Activated naive CD4-positive, alpha-beta T cell treated with anti-CD3 and anti-CD28 coated beads, Interleukin-2, amount 50 U/mL, for 24 hours (primary cell): ENCODE results near the gene URAD.

ENCODE experiments used
- H3K27ac Mint-ChIP-seq: one replicate; pipeline ENCODE4 v1.8.0; 2021; ENCODE audit warnings: mild to moderate bottlenecking, mixed read lengths
- H3K27me3 Mint-ChIP-seq: one replicate; pipeline ENCODE4 v1.8.0; 2021; ENCODE audit warnings: mixed read lengths
- H3K36me3 Mint-ChIP-seq: one replicate; pipeline ENCODE4 v1.8.0; 2021; ENCODE audit warnings: mixed read lengths
- H3K4me1 Mint-ChIP-seq: one replicate; pipeline ENCODE4 v1.8.0; 2021; ENCODE audit warnings: mixed read lengths
- H3K4me3 Mint-ChIP-seq: one replicate; pipeline ENCODE4 v1.8.0; 2021; ENCODE audit warnings: mild to moderate bottlenecking, mixed read lengths
- H3K9me3 Mint-ChIP-seq: one replicate; pipeline ENCODE4 v1.8.0; 2021; ENCODE audit warnings: mixed read lengths

Gene URAD

DNA sequence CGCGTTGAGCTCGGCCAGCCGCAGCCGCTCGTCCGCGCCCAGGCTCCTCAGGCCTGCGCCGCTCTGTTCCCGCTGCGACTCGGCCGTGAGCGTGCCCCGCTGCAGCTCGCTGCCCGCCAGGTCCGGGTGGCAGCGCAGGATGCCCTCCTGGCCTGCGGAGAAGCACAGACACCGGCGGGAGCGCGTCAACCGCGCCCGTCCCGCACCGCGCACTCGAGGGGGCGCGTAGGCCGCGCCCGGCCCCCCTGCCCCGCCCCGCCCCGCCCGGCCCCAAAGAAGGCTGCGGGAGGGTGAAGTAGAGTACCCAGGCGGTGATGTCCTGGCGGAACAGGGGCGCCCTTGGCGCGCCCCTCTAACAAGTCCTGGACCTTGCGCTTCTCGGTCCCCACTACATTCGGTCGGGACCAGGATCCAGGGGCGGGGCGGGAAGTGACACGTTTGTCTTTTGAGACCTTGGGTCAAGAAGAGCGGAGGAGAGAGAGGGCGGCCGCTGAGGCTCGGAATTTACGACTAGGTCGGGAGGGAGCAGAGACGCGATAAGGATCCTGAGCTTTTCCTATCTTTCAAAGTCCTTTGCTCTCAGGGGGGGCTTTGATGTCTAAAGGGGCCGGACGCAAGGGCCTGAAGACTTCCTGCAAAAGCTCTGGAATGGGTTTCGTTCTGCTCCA is 10.1 kb downstream of the URAD start:
- no peak overlapping the region for H3K27ac Mint-ChIP-seq
- no peak overlapping the region for H3K4me3 Mint-ChIP-seq
- peaks cover 32% of the 10 kb centered on the region for H3K4me1 Mint-ChIP-seq
- no peaks in the 10 kb centered on the region for H3K36me3 Mint-ChIP-seq
- no peaks in the 10 kb centered on the region for H3K9me3 Mint-ChIP-seq
- peaks cover 59% of the 10 kb centered on the region for H3K27me3 Mint-ChIP-seq

- Mint-ChIP-seq H3K4me1 (peaks cover 32% of the 10 kb centered on the region), H3K27ac (peak overlapping the region; percentile 86), H3K27me3 (peaks cover 58% of the 10 kb centered on the region), H3K4me3 (peak overlapping the region; percentile 42), H3K9me3 (no peaks in the 10 kb centered on the region), H3K36me3 (no peaks in the 10 kb centered on the region)
These were observed 10.8 kb downstream of the URAD start for GRCh38 chr13:27977476-27978300.

DNA sequence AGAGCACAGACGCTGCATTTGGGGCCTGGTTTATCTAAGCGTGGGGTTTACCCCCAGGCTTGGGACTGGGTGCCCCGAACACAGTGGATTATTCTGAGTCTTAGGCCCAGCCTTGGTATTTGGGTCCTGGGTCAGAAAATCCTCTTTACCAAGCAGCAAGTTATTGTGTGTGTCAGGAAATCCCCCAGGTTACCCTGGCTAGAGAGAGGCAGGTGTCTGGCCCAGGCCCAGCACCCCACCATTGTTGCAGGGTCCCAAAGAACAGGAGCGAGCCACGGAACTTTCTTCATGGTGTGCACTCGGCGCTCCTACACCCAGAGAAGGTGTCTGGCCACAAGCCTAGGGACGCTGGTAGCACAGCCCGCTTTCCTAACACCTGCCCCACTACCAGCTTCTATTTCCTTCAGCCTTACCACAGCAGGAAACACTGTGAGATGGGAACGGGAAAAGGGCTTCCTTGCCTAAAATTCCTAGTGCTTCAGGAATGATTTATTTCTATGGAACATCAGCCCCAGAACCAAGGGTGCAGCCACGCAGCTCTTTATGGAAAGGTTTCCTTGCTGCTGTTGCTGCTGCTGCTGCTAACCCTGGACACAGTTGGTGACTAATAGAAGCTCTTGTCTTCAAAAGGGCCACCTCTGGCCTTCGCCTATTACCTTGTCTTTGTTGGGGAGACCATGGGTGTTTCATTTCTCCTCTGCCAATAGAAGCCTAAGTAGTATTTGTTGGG is 12.0 kb downstream of the URAD start:
- Mint-ChIP-seq H3K36me3 (no peaks in the 10 kb centered on the region), H3K27ac (no peak overlapping the region), H3K4me1 (peaks cover 32% of the 10 kb centered on the region), H3K9me3 (no peaks in the 10 kb centered on the region), H3K4me3 (no peak overlapping the region), H3K27me3 (peaks cover 56% of the 10 kb centered on the region)

DNA sequence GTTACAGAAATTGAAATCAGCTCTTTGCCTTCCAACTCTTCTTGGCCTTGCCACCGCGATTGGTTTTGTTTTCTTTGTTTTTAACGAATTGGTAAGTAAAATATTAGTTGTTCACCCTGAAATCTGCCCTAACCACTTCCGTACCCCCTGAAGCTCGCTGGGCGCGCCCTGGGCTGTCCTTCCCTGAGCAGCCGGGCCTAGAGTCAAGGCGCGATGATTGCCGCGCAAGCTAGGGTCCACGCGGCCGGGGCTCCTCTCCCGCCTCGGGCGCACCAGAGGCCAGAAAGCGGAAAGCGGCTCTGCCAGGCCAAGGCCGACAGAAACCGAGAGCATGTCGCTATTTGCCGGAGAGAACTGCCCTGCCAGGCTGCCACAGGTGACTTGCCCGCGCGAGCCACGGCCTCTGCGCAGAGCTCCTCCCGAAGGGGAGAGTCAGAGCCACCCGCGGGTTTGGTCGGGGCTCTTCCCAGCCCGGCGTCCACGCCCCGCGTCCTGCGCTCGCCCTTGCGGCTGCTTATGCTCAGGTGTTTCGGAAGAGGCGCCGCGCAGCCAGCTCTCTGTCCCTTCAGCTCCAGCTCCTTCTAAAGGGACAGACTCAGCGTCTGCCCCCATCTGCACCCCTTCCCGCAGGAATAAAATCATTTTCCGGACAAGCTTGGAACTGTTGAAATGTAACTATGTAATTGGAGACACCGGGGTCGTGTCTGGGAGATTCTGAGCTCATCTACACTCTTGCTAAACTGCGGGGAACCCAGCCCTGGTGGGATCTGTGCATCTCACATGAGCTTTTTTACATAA is 12.7 kb downstream of the URAD start:
- no peak overlapping the region for H3K4me3 Mint-ChIP-seq

GRCh38 chr13:27973961-27974662 is 14.4 kb downstream of the URAD start:
- no peaks in the 10 kb centered on the region for H3K36me3 Mint-ChIP-seq
- no peak overlapping the region for H3K4me3 Mint-ChIP-seq
- H3K4me1 Mint-ChIP-seq, result peaks cover 19% of the 10 kb centered on the region
- H3K27ac Mint-ChIP-seq, result no peak overlapping the region
- peaks cover 60% of the 10 kb centered on the region for H3K27me3 Mint-ChIP-seq
- H3K9me3 Mint-ChIP-seq, result no peaks in the 10 kb centered on the region

More for the DNA sequence above, 12.7 kb downstream of the URAD start:
- H3K36me3 Mint-ChIP-seq, result no peaks in the 10 kb centered on the region
- H3K27me3 Mint-ChIP-seq, result peaks cover 60% of the 10 kb centered on the region
- peaks cover 29% of the 10 kb centered on the region for H3K4me1 Mint-ChIP-seq
- H3K9me3 Mint-ChIP-seq, result no peaks in the 10 kb centered on the region
- H3K27ac Mint-ChIP-seq, result no peak overlapping the region

GRCh38 chr13:27973291-27973690 is 15.2 kb downstream of the URAD start:
- H3K4me3 Mint-ChIP-seq, result no peak overlapping the region

GRCh38 chr13:27972478-27972820 is 16.0 kb downstream of the URAD start:
- Mint-ChIP-seq H3K27me3 (peaks cover 59% of the 10 kb centered on the region), H3K36me3 (no peaks in the 10 kb centered on the region), H3K27ac (no peak overlapping the region), H3K4me1 (peaks cover 17% of the 10 kb centered on the region), H3K4me3 (no peak overlapping the region), H3K9me3 (no peaks in the 10 kb centered on the region)

More at GRCh38 chr13:27973291-27973690, 15.2 kb downstream of the URAD start:
- no peaks in the 10 kb centered on the region for H3K9me3 Mint-ChIP-seq
- H3K27me3 Mint-ChIP-seq, result peaks cover 55% of the 10 kb centered on the region
- no peak overlapping the region for H3K27ac Mint-ChIP-seq
- H3K4me1 Mint-ChIP-seq, result peaks cover 13% of the 10 kb centered on the region
- no peaks in the 10 kb centered on the region for H3K36me3 Mint-ChIP-seq

DNA sequence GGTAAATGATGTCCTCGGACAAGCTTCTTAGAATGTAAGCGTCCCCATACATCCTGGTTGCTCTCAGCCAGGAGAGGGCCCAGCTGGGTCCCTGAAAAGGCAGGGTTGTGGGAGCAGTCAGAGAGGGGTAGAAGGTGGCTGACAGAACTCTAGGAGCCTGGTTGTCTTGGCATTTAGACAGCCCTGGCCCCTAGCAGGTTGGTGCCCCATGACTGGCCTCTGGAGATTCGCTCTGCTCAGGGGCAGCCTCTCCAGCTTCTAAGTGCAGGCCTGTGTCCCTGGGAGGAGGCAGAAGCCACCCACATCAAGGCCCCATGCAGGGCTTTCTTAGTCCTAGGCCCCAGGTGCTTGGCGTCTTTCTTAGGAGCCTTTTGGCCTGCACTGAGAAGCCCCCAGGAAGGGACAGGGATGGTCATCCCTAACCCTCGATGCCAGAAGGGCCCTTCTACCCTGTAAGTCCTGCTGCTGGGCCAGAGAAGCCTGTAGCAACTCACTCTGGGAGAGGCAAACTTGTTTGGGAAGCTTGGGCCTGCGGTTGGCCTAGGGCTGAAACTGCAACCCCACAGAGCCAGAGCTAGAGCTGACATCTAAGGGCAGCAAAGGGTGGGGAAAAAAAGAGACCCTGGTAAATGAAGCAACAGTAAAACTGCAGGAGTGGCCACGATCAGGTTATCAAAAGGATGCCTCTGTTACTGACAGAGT is 16.6 kb downstream of the URAD start:
- Mint-ChIP-seq H3K27me3 (peaks cover 63% of the 10 kb centered on the region), H3K4me3 (no peak overlapping the region), H3K36me3 (no peaks in the 10 kb centered on the region), H3K9me3 (no peaks in the 10 kb centered on the region), H3K27ac (no peak overlapping the region), H3K4me1 (peaks cover 21% of the 10 kb centered on the region)

- Mint-ChIP-seq H3K27ac (no peak overlapping the region), H3K36me3 (no peaks in the 10 kb centered on the region), H3K27me3 (peaks cover 63% of the 10 kb centered on the region), H3K9me3 (no peaks in the 10 kb centered on the region), H3K4me3 (no peak overlapping the region), H3K4me1 (peaks cover 21% of the 10 kb centered on the region)
These were observed 17.3 kb downstream of the URAD start for GRCh38 chr13:27971236-27971645.

- peaks cover 65% of the 10 kb centered on the region for H3K27me3 Mint-ChIP-seq
- H3K27ac Mint-ChIP-seq, result no peak overlapping the region
- no peak overlapping the region for H3K4me3 Mint-ChIP-seq
- H3K36me3 Mint-ChIP-seq, result no peaks in the 10 kb centered on the region
- H3K9me3 Mint-ChIP-seq, result no peaks in the 10 kb centered on the region
- peaks cover 20% of the 10 kb centered on the region for H3K4me1 Mint-ChIP-seq
These were observed 17.9 kb downstream of the URAD start for GRCh38 chr13:27970382-27971235.

DNA sequence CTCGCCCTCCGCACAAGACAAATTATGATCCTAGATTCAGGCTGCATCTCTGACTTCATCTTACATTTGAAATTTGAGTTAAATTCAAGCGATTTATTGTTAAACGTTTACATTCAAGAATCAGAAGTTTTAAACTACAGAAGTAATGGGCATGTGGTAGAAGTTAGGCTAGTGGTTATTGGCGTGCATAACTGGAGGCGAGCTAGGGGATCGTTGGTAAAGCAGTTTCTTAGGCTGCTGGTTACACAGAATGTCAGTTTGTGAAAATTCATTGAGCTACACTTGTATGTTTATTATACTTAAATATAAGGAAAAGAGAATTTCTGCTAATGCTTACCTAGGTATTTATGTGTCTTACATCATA is 18.6 kb downstream of the URAD start:
- Mint-ChIP-seq H3K4me3 (no peak overlapping the region), H3K27ac (no peak overlapping the region), H3K4me1 (peaks cover 15% of the 10 kb centered on the region), H3K27me3 (peaks cover 66% of the 10 kb centered on the region), H3K9me3 (no peaks in the 10 kb centered on the region), H3K36me3 (no peaks in the 10 kb centered on the region)

DNA sequence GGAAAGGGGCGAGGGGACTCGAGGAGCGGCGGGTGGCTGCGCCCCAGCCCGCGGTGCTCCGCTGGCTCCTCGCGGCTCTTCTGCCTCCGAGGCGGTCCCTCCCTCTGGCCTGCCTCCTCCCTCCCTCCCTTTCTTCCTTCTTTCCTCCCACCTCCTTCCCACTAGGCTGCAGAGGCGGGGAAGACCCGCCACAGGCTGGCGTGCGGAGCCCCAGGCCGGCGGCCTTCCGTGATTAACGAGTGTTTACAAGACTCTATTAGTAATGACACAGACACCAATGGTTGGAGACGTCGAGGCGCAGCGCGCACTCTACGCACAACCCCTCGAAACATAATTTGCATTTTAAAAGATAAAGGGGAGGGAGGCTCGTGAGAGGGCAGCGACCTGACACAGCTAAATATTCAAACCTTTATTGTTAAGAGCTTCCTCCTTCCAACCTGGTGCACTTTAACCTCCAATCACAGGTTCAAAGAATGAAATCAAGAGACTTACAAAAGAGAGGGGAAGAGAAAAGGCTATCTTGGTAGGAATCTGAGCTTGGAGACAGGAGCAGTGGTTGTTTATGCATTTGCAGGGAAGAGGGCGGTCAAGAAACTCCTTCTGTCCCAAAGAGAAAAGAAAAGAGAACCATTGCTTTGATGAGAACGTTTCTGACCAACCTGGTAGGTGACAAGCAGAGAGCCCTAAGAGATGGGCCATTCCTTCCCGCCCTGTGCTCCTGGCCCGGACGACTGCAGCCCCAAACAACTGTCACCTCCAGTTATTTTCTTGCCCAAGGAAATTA is 19.2 kb downstream of the URAD start, which contains the start of gene CDX2:
Gene CDX2 (minus strand): TSS at position 234 of the 784 bp plus-strand sequence. CDS start 309 bp downstream, outside the sequence.
- Mint-ChIP-seq H3K36me3 (no peaks in the 10 kb centered on the region), H3K9me3 (no peaks in the 10 kb centered on the region), H3K4me3 (peak within 1 kb of the TSS; percentile 57), H3K4me1 (peaks cover 15% of the 10 kb centered on the region), H3K27me3 (peaks cover 64% of the 10 kb centered on the region), H3K27ac (no peak within 1 kb of the TSS)
